Adrenal gland (tissue), 12 donors: ENCODE results near the gene CCDC187. TPM values are rescaled to one million over a fixed set of nuclear protein-coding genes. Genes with fewer than 3 reads are reported as not detected.

Source experiments
- DNase-seq, 7 donors: peaks; one replicate each; pipeline ENCODE4 v3.0.0-alpha.2; 2019 to 2020
- H3K27ac ChIP-seq, 5 donors: fragments of 200-600 bp; sonication (generic) in 4 of 5; 1 replicate in 3 of 5; 2 replicates in 2 of 5; pipeline versions ENCODE4 v1.5.1 to v1.8.0; 2016 to 2020; ENCODE audit warnings: mild to moderate bottlenecking in 1 of 5
- H3K27me3 ChIP-seq: fragments of 200-600 bp; 2 replicates; pipeline ENCODE4 v1.8.0; 2021
- H3K36me3 ChIP-seq, 2 donors: fragments of 200-600 bp; replicated peaks in 1 of 2; 1 replicate in 1 of 2; 2 replicates in 1 of 2; pipeline versions ENCODE4 v1.5.1 to v1.8.0; 2018 to 2022
- H3K4me1 ChIP-seq, 2 donors: fragments of 200-600 bp; replicated peaks in 1 of 2; 1 replicate in 1 of 2; 2 replicates in 1 of 2; pipeline versions ENCODE4 v1.5.1 to v1.8.0; 2018 to 2021
- H3K4me3 ChIP-seq, 4 donors: fragments of 200-600 bp; sonication (generic) in 3 of 4; one replicate each; pipeline ENCODE4 v1.5.1; 2016 to 2018
- H3K9me3 ChIP-seq, 3 donors: fragments of 200-600 bp; sonication (generic) in 1 of 3; replicated peaks in 1 of 3; 1 replicate in 2 of 3; 2 replicates in 1 of 3; pipeline versions ENCODE4 v1.5.1 to v1.8.0; 2016 to 2021
- CTCF ChIP-seq, 6 experiments: fragments of 450-650 bp in 4 of 6; fragments of 200-600 bp in 2 of 6; sonication (generic) in 1 of 6; IDR thresholded peaks; 1 replicate in 5 of 6; 2 replicates in 1 of 6; pipeline versions ENCODE4 v1.5.1 to v1.8.0; 2016 to 2021; ENCODE audit warnings: antibody characterized with exemption in 6 of 6, mild to moderate bottlenecking in 2 of 6, moderate library complexity in 1 of 6
- POLR2A ChIP-seq, 2 donors: fragments of 450-650 bp; IDR thresholded peaks; one replicate each; pipeline ENCODE4 v1.6.1; 2017; ENCODE audit warnings: antibody characterized with exemption in 2 of 2, mild to moderate bottlenecking in 2 of 2, moderate library complexity in 1 of 2
- WGBS, 4 donors: extraction: QIAGEN DNeasy Blood & Tissue Kit in 2 of 4; methylation state at CpG; one replicate each; pipeline versions ENCODE4 v1.1.5 to v1.1.7; 2013 to 2017; 5-methylcytosine and 5-hydroxymethylcytosine counted together
- intact Hi-C, 2 donors: fragments of 100-400 bp; cut with DNase I; formaldehyde crosslinking; loops; one replicate each; pipeline versions ENCODE4 v1.14.1 to v1.15.0; 2022 to 2023
- polyA plus RNA-seq, 3 donors: library from polyadenylated mRNA; stranded (reverse); fragments of 200-250 nt in 2 of 3; fragments of 350-450 nt in 1 of 3; fragmentation: Illumina TruSeq in 1 of 3; extraction: RNeasy Lipid Tissue Mini Kit (QIAGEN cat#74804) in 1 of 3; gene quantifications; one replicate each; pipeline ENCODE4 v1.2.3, GENCODE V29; 2013 to 2014
- total RNA-seq, 9 donors: library from RNA; depleted of rRNA in 4 of 9; stranded (reverse); fragments of >200 nt in 4 of 9; fragments of 120-200 nt in 1 of 9; fragmentation: NEBNext Ultra II Directional in 1 of 9; extraction: Animal tissue kit (Norgen Biotek cat#: 25700) in 1 of 9; gene quantifications; one replicate each; pipeline versions ENCODE4 v1.1.0 to v1.2.4, GENCODE V29; 2013 to 2023
- donor health status: healthy with polysubstance abuse.
- donor health status: Bipolar disorder and iron deficiency.
- donor health status: DM: yes; HTN: yes; CAD: no.
- donor health status: DM: no; HTN: no; CAD: no.
- donor health status: DM: no; HTN: no; CAD: no.
- donor health status: DM: yes; HTN: yes; CAD: no.

The CCDC187 gene
- total and polyA plus RNA-seq, 12 donors, result under 0.01 to 0.44 (median 0.08) TPM; not detected in 1

- DNase-seq, result no peak
- no peak for TF ChIP-seq CTCF (IDR thresholded peaks at IDR 0.05)
- no peak for TF ChIP-seq POLR2A (IDR thresholded peaks at IDR 0.05)
- Histone ChIP-seq H3K9me3 (no peaks in the 10 kb centered on the region), H3K27me3 (no peaks in the 10 kb centered on the region), H3K36me3 (no peaks in the 10 kb centered on the region), H3K4me1 (peaks cover 12 to 28% of the 10 kb centered on the region in 2 donors), H3K27ac (no peak overlapping the region), H3K4me3 (no peak overlapping the region)
- 61 to 73% (median 71%) methylated on average over 6 of the region's 6 CpGs for WGBS, 4 donors
- intact Hi-C loops, result no loop called here
Observed at GRCh38 chr9:136242918-136243525, 60.9 kb downstream of the CCDC187 start.

GRCh38 chr9:136242248-136242647, 61.6 kb downstream of the CCDC187 start:
- TF ChIP-seq POLR2A (IDR thresholded peaks at IDR 0.05) (no peak), CTCF (IDR thresholded peaks at IDR 0.05) (no peak)
- Histone ChIP-seq H3K36me3 (no peaks in the 10 kb centered on the region), H3K27ac (no peak overlapping the region), H3K4me1 (peaks cover 12 to 28% of the 10 kb centered on the region in 2 donors), H3K27me3 (no peaks in the 10 kb centered on the region), H3K9me3 (no peaks in the 10 kb centered on the region), H3K4me3 (no peak overlapping the region)
- WGBS, 4 donors, result 91 to 94% (median 93%) methylated on average over 7 to 8 of the region's 8 CpGs
- intact Hi-C loops, result no loop called here
- DNase-seq, result no peak

GRCh38 chr9:136241542-136241941, 62.4 kb downstream of the CCDC187 start:
- TF ChIP-seq POLR2A (IDR thresholded peaks at IDR 0.05), result no peak
- TF ChIP-seq CTCF (IDR thresholded peaks at IDR 0.05), result no peak
- Histone ChIP-seq H3K4me1 (peaks cover 12 to 28% of the 10 kb centered on the region in 2 donors), H3K4me3 (no peak overlapping the region), H3K27ac (no peak overlapping the region), H3K9me3 (no peaks in the 10 kb centered on the region), H3K36me3 (no peaks in the 10 kb centered on the region), H3K27me3 (no peaks in the 10 kb centered on the region)
- DNase-seq, result no peak
- intact Hi-C loops, result no loop called here
- 95 to 98% (median 96%) methylated on average over 12 to 13 of the region's 13 CpGs for WGBS, 4 donors

- Histone ChIP-seq H3K27ac (no peak overlapping the region), H3K36me3 (no peaks in the 10 kb centered on the region), H3K9me3 (no peaks in the 10 kb centered on the region), H3K4me1 (peaks cover 9 to 28% of the 10 kb centered on the region in 2 donors), H3K4me3 (no peak overlapping the region), H3K27me3 (no peaks in the 10 kb centered on the region)
- WGBS, 4 donors, result 95 to 97% (median 96%) methylated on average over 17 to 20 of the region's 20 CpGs
- no peak for DNase-seq
- TF ChIP-seq CTCF (IDR thresholded peaks at IDR 0.05), result no peak
- no peak for TF ChIP-seq POLR2A (IDR thresholded peaks at IDR 0.05)
- intact Hi-C loops, result no loop called here
Observed at GRCh38 chr9:136240941-136241340, 63.0 kb downstream of the CCDC187 start.
